Measurements from ENCODE around the gene RSPRY1. TPM values are rescaled to one million over a fixed set of nuclear protein-coding genes. Genes with fewer than 3 reads are reported as not detected.
"Not testable (repeated sequence)": the region's sequence is repeated elsewhere in the genome, so short reads cannot be mapped to it uniquely, and the experiment has no call there.

Gene RSPRY1
- total RNA-seq, 2 experiments from 2014 or later, result 24.5 to 29.4 TPM

GRCh38 chr16:57266531-57267260, 80.6 kb downstream of the RSPRY1 start:
- peak; percentile 60 for DNase-seq
- ChIA-PET POLR2A (interaction anchor here (0.9 to 1.1 kb wide), 2 partner anchors 15 kb away, joined by 3 to 4 read pairs; no protein-coding TSS in a partner anchor), CTCF (interaction anchor here (1.1 to 1.3 kb wide), 2 partner anchors 53 to 153 kb away, joined by 3 read pairs; no protein-coding TSS in a partner anchor)
- H3K36me3 Mint-ChIP-seq (ENCODE audit: low read depth), result no peaks in the 10 kb centered on the region
- ATAC-seq, result peak; percentile 72
- no peaks in the 10 kb centered on the region for H3K9me3 Mint-ChIP-seq
- no peaks in the 10 kb centered on the region for H3K27me3 Mint-ChIP-seq
- TF ChIP-seq CTCF (IDR thresholded peaks at IDR 0.05), result no peak
- intact Hi-C loops (cut with micrococcal nuclease), result no loop called here
- H3K4me3 Mint-ChIP-seq, result no peak overlapping the region
- H3K4me1 Mint-ChIP-seq (ENCODE audit: low read depth), result peaks cover 30% of the 10 kb centered on the region
- peak overlapping the region; percentile 72 for H3K27ac Mint-ChIP-seq

GRCh38 chr16:57267343-57267742, 81.2 kb downstream of the RSPRY1 start:
- peak overlapping the region; percentile 72 for H3K27ac Mint-ChIP-seq
- CTCF ChIA-PET, result interaction anchor here (1.4 kb wide), 1 partner anchor 18 kb away, joined by 3 read pairs; no protein-coding TSS in a partner anchor
- H3K27me3 Mint-ChIP-seq; H3K4me3 Mint-ChIP-seq; H3K36me3 Mint-ChIP-seq (ENCODE audit: low read depth); DNase-seq; intact Hi-C loops (cut with micrococcal nuclease); H3K9me3 Mint-ChIP-seq; ATAC-seq: not testable (repeated sequence)
- peaks cover 30% of the 10 kb centered on the region for H3K4me1 Mint-ChIP-seq (ENCODE audit: low read depth)
- POLR2A ChIA-PET, result interaction anchor here (0.9 to 1.1 kb wide), 2 partner anchors 15 to 195 kb away, joined by 3 read pairs; partner anchors contain the start of gene POLR2C

GRCh38 chr16:57268804-57269800, 83.0 kb downstream of the RSPRY1 start:
- DNase-seq, result no peak
- Mint-ChIP-seq H3K9me3 (no peaks in the 10 kb centered on the region), H3K27ac (peak overlapping the region; percentile 66), H3K4me1 (ENCODE audit: low read depth) (peaks cover 30% of the 10 kb centered on the region), H3K4me3 (no peak overlapping the region), H3K27me3 (no peaks in the 10 kb centered on the region), H3K36me3 (ENCODE audit: low read depth) (no peaks in the 10 kb centered on the region)
- POLR2A ChIA-PET, result interaction anchor here (0.7 kb wide), 2 partner anchors 8 to 149 kb away, joined by 3 read pairs; no protein-coding TSS in a partner anchor
- ATAC-seq, result peak; percentile 9
- intact Hi-C loops (cut with micrococcal nuclease), result no loop called here
- no peak for TF ChIP-seq CTCF (IDR thresholded peaks at IDR 0.05)
- CTCF ChIA-PET, result no interaction called here

- no peak for TF ChIP-seq CTCF (IDR thresholded peaks at IDR 0.05)
- CTCF ChIA-PET, result no interaction called here
- no peak for ATAC-seq
- no peak overlapping the region for H3K27ac Mint-ChIP-seq
- no peak overlapping the region for H3K4me3 Mint-ChIP-seq
- no peaks in the 10 kb centered on the region for H3K36me3 Mint-ChIP-seq (ENCODE audit: low read depth)
- no peaks in the 10 kb centered on the region for H3K9me3 Mint-ChIP-seq
- POLR2A ChIA-PET, result interaction anchor here (0.7 kb wide), 1 partner anchor 10 kb away, joined by 3 read pairs; no protein-coding TSS in a partner anchor
- peaks cover 26% of the 10 kb centered on the region for H3K4me1 Mint-ChIP-seq (ENCODE audit: low read depth)
- no peaks in the 10 kb centered on the region for H3K27me3 Mint-ChIP-seq
- intact Hi-C loops (cut with micrococcal nuclease), result no loop called here
- DNase-seq, result no peak
Observed at GRCh38 chr16:57270221-57271062, 84.3 kb downstream of the RSPRY1 start.

GRCh38 chr16:57271063-57271345, 84.9 kb downstream of the RSPRY1 start:
- no peak for TF ChIP-seq CTCF (IDR thresholded peaks at IDR 0.05)
- CTCF ChIA-PET, result no interaction called here

More at GRCh38 chr16:57271063-57271345, 84.9 kb downstream of the RSPRY1 start:
- H3K27me3 Mint-ChIP-seq, result no peaks in the 10 kb centered on the region
- H3K4me3 Mint-ChIP-seq, result no peak overlapping the region
- DNase-seq, result no peak
- no peaks in the 10 kb centered on the region for H3K36me3 Mint-ChIP-seq (ENCODE audit: low read depth)
- intact Hi-C loops (cut with micrococcal nuclease), result no loop called here
- no peak overlapping the region for H3K27ac Mint-ChIP-seq
- no peaks in the 10 kb centered on the region for H3K9me3 Mint-ChIP-seq
- POLR2A ChIA-PET, result no interaction called here
- no peak for ATAC-seq
- H3K4me1 Mint-ChIP-seq (ENCODE audit: low read depth), result peaks cover 22% of the 10 kb centered on the region
